ENCODE measurements around the gene FBXW8. TPM values are rescaled to one million over a fixed set of nuclear protein-coding genes. Genes with fewer than 3 reads are reported as not detected.

Gene FBXW8
- polyA plus RNA-seq, 12 donors = 10.9 to 20.4 (median 14.7) TPM; not detected in 1

GRCh38 chr12:116954710-116955381 lies 44.1 kb downstream of the FBXW8 start:
- no peak for DNase-seq

- no peak for DNase-seq
Observed at GRCh38 chr12:116955382-116956021, 44.8 kb downstream of the FBXW8 start.

GRCh38 chr12:116958402-116959197 lies 47.9 kb downstream of the FBXW8 start:
- no peak for DNase-seq

- no peak for DNase-seq
Observed at GRCh38 chr12:116959198-116959460, 48.4 kb downstream of the FBXW8 start.

- no peak for DNase-seq
Observed at GRCh38 chr12:116959845-116960514, 49.2 kb downstream of the FBXW8 start.

GRCh38 chr12:116962197-116962596 lies 51.4 kb downstream of the FBXW8 start:
- no peak for DNase-seq

- no peak for DNase-seq
Observed at GRCh38 chr12:116962783-116963356, 52.1 kb downstream of the FBXW8 start.

- no peak for DNase-seq
Observed at GRCh38 chr12:116964054-116965050, 53.6 kb downstream of the FBXW8 start.

- no peak for DNase-seq
Observed at GRCh38 chr12:116968986-116969385, 58.2 kb downstream of the FBXW8 start.

- DNase-seq = peak; percentile 33
Observed at GRCh38 chr12:116969615-116970585, 59.1 kb downstream of the FBXW8 start.

- DNase-seq = no peak
Observed at GRCh38 chr12:116971222-116971621, 60.5 kb downstream of the FBXW8 start.

- DNase-seq = no peak
Observed at GRCh38 chr12:116975779-116976393, 65.1 kb downstream of the FBXW8 start.

GRCh38 chr12:116977465-116978380 lies 67.0 kb downstream of the FBXW8 start:
- DNase-seq = no peak

GRCh38 chr12:116978791-116979508 lies 68.2 kb downstream of the FBXW8 start:
- DNase-seq = no peak

GRCh38 chr12:116980083-116980482 lies 69.3 kb downstream of the FBXW8 start:
- DNase-seq = no peak

- DNase-seq = no peak
Observed at GRCh38 chr12:116982791-116983411, 72.2 kb downstream of the FBXW8 start.

- no peak for DNase-seq
Observed at GRCh38 chr12:116984098-116984497, 73.3 kb downstream of the FBXW8 start.
